ENCODE results near the gene PIK3CG.
"Not testable (repeated sequence)": the region's sequence is repeated elsewhere in the genome, so short reads cannot be mapped to it uniquely, and the experiment has no call there.

PIK3CG gene

DNA sequence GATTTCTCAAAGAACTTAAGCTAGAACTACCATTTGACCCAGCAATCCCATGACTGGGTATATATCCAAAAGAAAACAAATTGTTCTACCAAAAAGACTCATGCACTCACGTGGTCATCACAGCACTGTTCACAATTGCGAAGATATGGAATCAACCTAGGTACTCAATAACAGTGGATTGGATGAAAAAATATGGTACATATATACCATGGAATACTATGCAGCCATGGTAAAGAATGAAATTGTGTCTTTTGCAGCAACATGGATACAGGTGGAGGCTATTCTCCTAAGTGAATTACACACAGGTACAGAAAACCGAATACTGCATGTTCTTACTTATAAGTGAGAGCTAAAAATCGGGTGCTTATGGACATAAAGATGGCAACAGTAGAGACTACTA, 61.8 kb downstream of the PIK3CG start:
- H4K8ac ChIP-seq (ENCODE audit: low read depth, low read length), result no peak overlapping the region
- H3K9ac ChIP-seq (ENCODE audit: low read length), result no peak overlapping the region
- H3K56ac ChIP-seq (ENCODE audit: low read length), result no peak overlapping the region
- no peak overlapping the region for H2BK120ac ChIP-seq (ENCODE audit: low read depth, low read length)
- H3K4ac ChIP-seq (ENCODE audit: low read depth, low read length), result no peak overlapping the region
- no peak overlapping the region for H3K4me3 ChIP-seq (ENCODE audit: low read length)
- H3K36me3 ChIP-seq (ENCODE audit: control insufficient read depth, insufficient read depth, low read length), result no peaks in the 10 kb centered on the region
- H3K4me2 ChIP-seq (ENCODE audit: low read length), result no peak overlapping the region
- H3K79me1 ChIP-seq (ENCODE audit: low read length), result no peaks in the 10 kb centered on the region
- H2BK15ac ChIP-seq (replicated peaks; ENCODE audit: low read depth), result no peak overlapping the region
- H2BK5ac ChIP-seq (ENCODE audit: low read length), result no peak overlapping the region
- no peak overlapping the region for H3K27ac ChIP-seq (ENCODE audit: low read depth, low read length)
- no peak overlapping the region for H4K5ac ChIP-seq (ENCODE audit: low read length)
- H3K4me1 ChIP-seq (ENCODE audit: control insufficient read depth, low read depth, low read length), result no peaks in the 10 kb centered on the region
- WGBS (ENCODE audit: extremely low coverage, insufficient coverage, low lambda C conversion rate), result no CpG with 5 or more reads among the region's 4 CpGs
- no peaks in the 10 kb centered on the region for H3K27me3 ChIP-seq (ENCODE audit: insufficient read depth, low read length, poor library complexity)
- H2AK5ac ChIP-seq (ENCODE audit: low read length), result no peak overlapping the region
- DNase-seq, result no peak
- no peak overlapping the region for H3K23ac ChIP-seq (ENCODE audit: low read length)
- no peaks in the 10 kb centered on the region for H3K79me2 ChIP-seq (ENCODE audit: control insufficient read depth, insufficient read depth, low read length)
- no peak overlapping the region for H3K18ac ChIP-seq (ENCODE audit: low read length)

DNA sequence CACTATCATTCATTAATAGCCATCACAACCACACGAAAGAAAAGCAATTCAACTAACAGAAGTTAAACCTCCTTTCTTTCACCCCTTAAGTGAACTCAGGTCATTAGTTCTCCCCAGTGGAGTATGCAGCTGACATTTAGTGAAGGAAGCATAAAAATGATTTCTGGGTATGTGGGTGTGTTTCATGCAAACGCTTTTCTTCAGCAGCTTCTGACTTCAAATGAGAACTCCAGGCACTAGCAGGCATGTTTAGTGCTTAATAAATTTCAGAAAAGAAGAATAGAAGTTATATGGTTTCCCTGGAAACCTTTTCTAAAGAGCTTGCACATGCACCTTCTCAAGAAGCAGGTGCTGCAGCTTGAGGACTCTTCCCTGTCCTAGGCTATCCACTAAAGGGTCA, 62.5 kb downstream of the PIK3CG start:
- no peak overlapping the region for H2BK120ac ChIP-seq (ENCODE audit: low read depth, low read length)
- no peaks in the 10 kb centered on the region for H3K27me3 ChIP-seq (ENCODE audit: insufficient read depth, low read length, poor library complexity)
- no peak overlapping the region for H4K5ac ChIP-seq (ENCODE audit: low read length)
- no peaks in the 10 kb centered on the region for H3K79me2 ChIP-seq (ENCODE audit: control insufficient read depth, insufficient read depth, low read length)
- H3K4me3 ChIP-seq (ENCODE audit: low read length), result no peak overlapping the region
- H3K23ac ChIP-seq (ENCODE audit: low read length), result no peak overlapping the region
- H3K4ac ChIP-seq (ENCODE audit: low read depth, low read length), result no peak overlapping the region
- no peaks in the 10 kb centered on the region for H3K36me3 ChIP-seq (ENCODE audit: control insufficient read depth, insufficient read depth, low read length)
- H3K9ac ChIP-seq (ENCODE audit: low read length), result no peak overlapping the region
- H3K56ac ChIP-seq (ENCODE audit: low read length), result no peak overlapping the region
- no peak for DNase-seq
- H3K27ac ChIP-seq (ENCODE audit: low read depth, low read length), result no peak overlapping the region
- H3K4me2 ChIP-seq (ENCODE audit: low read length), result no peak overlapping the region
- H3K18ac ChIP-seq (ENCODE audit: low read length), result no peak overlapping the region
- WGBS (ENCODE audit: extremely low coverage, insufficient coverage, low lambda C conversion rate), result no CpG with 5 or more reads among the region's 2 CpGs
- no peak overlapping the region for H2BK5ac ChIP-seq (ENCODE audit: low read length)
- no peak overlapping the region for H2AK5ac ChIP-seq (ENCODE audit: low read length)
- H3K4me1 ChIP-seq (ENCODE audit: control insufficient read depth, low read depth, low read length), result no peaks in the 10 kb centered on the region
- H2BK15ac ChIP-seq (replicated peaks; ENCODE audit: low read depth), result no peak overlapping the region
- no peak overlapping the region for H4K8ac ChIP-seq (ENCODE audit: low read depth, low read length)
- no peaks in the 10 kb centered on the region for H3K79me1 ChIP-seq (ENCODE audit: low read length)

DNA sequence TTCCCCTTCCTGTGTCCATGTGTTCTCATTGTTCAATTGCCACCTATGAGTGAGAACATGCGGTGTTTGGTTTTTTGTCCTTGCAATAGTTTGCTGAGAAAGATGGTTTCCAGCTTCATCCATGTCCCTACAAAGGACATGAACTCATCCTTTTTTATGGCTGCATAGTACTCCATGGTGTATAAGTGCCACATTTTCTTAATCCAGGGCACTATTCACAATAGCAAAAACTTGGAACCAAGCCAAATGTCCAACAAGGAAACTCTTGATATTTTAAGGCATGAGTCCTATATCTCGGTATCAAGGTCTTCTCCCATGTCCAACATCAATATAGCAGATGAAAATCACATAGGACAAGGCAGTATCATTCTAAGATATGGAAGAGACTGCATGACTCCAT, 64.5 kb downstream of the PIK3CG start:
- not testable (repeated sequence) for H2BK5ac ChIP-seq (ENCODE audit: low read length); H3K27me3 ChIP-seq (ENCODE audit: insufficient read depth, low read length, poor library complexity); H3K79me2 ChIP-seq (ENCODE audit: control insufficient read depth, insufficient read depth, low read length); H3K4me3 ChIP-seq (ENCODE audit: low read length); H3K56ac ChIP-seq (ENCODE audit: low read length); H3K79me1 ChIP-seq (ENCODE audit: low read length); H3K9ac ChIP-seq (ENCODE audit: low read length); H3K4me1 ChIP-seq (ENCODE audit: control insufficient read depth, low read depth, low read length); H2BK15ac ChIP-seq (replicated peaks; ENCODE audit: low read depth); H3K4me2 ChIP-seq (ENCODE audit: low read length); DNase-seq; H3K18ac ChIP-seq (ENCODE audit: low read length); H3K27ac ChIP-seq (ENCODE audit: low read depth, low read length); H3K23ac ChIP-seq (ENCODE audit: low read length); H4K8ac ChIP-seq (ENCODE audit: low read depth, low read length); H3K36me3 ChIP-seq (ENCODE audit: control insufficient read depth, insufficient read depth, low read length); H3K4ac ChIP-seq (ENCODE audit: low read depth, low read length); H2BK120ac ChIP-seq (ENCODE audit: low read depth, low read length); H2AK5ac ChIP-seq (ENCODE audit: low read length); H4K5ac ChIP-seq (ENCODE audit: low read length)
- WGBS (ENCODE audit: extremely low coverage, insufficient coverage, low lambda C conversion rate), result no CpG with 5 or more reads among the region's 2 CpGs

DNA sequence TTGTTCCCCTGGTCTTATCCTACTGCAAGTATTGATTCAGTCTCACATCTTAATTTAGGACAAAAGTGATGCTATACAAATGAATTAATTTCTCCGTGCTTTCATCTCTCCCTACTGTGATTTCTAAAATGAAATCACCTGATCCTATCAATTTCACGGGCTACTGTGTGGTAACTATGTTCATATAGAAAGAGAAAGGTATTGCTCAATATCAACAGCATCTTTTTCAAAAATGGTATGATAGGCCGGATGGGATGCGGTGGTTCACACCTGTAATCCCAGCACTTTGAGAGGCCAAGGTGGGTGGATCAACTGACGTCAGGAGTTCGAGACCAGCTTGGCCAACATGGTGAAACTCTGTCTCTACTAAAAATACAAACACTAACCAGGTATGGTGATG, 71.2 kb downstream of the PIK3CG start:
- Histone ChIP-seq H3K4me2 (ENCODE audit: low read length) (no peak overlapping the region), H3K27me3 (ENCODE audit: insufficient read depth, low read length, poor library complexity) (no peaks in the 10 kb centered on the region), H3K56ac (ENCODE audit: low read length) (no peak overlapping the region), H3K4me1 (ENCODE audit: control insufficient read depth, low read depth, low read length) (no peaks in the 10 kb centered on the region), H4K8ac (ENCODE audit: low read depth, low read length) (no peak overlapping the region), H3K27ac (ENCODE audit: low read depth, low read length) (no peak overlapping the region), H2BK5ac (ENCODE audit: low read length) (no peak overlapping the region), H3K23ac (ENCODE audit: low read length) (no peak overlapping the region), H3K79me2 (ENCODE audit: control insufficient read depth, insufficient read depth, low read length) (no peaks in the 10 kb centered on the region), H3K4me3 (ENCODE audit: low read length) (no peak overlapping the region), H2BK15ac (replicated peaks; ENCODE audit: low read depth) (no peak overlapping the region), H2BK120ac (ENCODE audit: low read depth, low read length) (no peak overlapping the region), H3K79me1 (ENCODE audit: low read length) (no peaks in the 10 kb centered on the region), H3K4ac (ENCODE audit: low read depth, low read length) (no peak overlapping the region), H4K5ac (ENCODE audit: low read length) (no peak overlapping the region), H2AK5ac (ENCODE audit: low read length) (no peak overlapping the region), H3K36me3 (ENCODE audit: control insufficient read depth, insufficient read depth, low read length) (no peaks in the 10 kb centered on the region), H3K9ac (ENCODE audit: low read length) (no peak overlapping the region), H3K18ac (ENCODE audit: low read length) (no peak overlapping the region)
- no CpG with 5 or more reads among the region's 6 CpGs for WGBS (ENCODE audit: extremely low coverage, insufficient coverage, low lambda C conversion rate)
- DNase-seq, result no peak

DNA sequence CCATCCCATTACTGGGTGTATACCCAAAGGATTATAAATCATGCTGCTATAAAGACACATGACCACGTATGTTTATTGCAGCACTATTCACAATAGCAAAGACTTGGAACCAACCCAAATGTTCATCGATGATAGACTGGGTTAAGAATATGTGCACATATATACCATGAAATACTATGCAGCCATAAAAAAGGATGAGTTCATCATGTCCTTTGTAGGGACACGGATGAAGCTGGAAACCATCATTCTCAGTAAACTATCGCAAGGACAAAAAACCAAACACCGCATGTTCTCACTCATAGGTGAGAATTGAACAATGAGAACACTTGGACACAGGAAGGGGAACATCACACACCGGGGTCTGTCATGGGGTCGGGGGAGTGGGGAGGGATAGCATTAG, 73.0 kb downstream of the PIK3CG start:
- H2BK15ac ChIP-seq (replicated peaks; ENCODE audit: low read depth); H3K27ac ChIP-seq (ENCODE audit: low read depth, low read length); H3K9ac ChIP-seq (ENCODE audit: low read length); H3K18ac ChIP-seq (ENCODE audit: low read length); H2BK120ac ChIP-seq (ENCODE audit: low read depth, low read length); H3K36me3 ChIP-seq (ENCODE audit: control insufficient read depth, insufficient read depth, low read length); H3K79me2 ChIP-seq (ENCODE audit: control insufficient read depth, insufficient read depth, low read length); H2BK5ac ChIP-seq (ENCODE audit: low read length); H3K4me2 ChIP-seq (ENCODE audit: low read length); H3K56ac ChIP-seq (ENCODE audit: low read length); H2AK5ac ChIP-seq (ENCODE audit: low read length); H3K79me1 ChIP-seq (ENCODE audit: low read length); H3K4ac ChIP-seq (ENCODE audit: low read depth, low read length); H3K4me1 ChIP-seq (ENCODE audit: control insufficient read depth, low read depth, low read length); H3K4me3 ChIP-seq (ENCODE audit: low read length); H4K8ac ChIP-seq (ENCODE audit: low read depth, low read length); DNase-seq; H3K23ac ChIP-seq (ENCODE audit: low read length); H4K5ac ChIP-seq (ENCODE audit: low read length); H3K27me3 ChIP-seq (ENCODE audit: insufficient read depth, low read length, poor library complexity): not testable (repeated sequence)
- WGBS (ENCODE audit: extremely low coverage, insufficient coverage, low lambda C conversion rate), result no CpG with 5 or more reads among the region's 7 CpGs

DNA sequence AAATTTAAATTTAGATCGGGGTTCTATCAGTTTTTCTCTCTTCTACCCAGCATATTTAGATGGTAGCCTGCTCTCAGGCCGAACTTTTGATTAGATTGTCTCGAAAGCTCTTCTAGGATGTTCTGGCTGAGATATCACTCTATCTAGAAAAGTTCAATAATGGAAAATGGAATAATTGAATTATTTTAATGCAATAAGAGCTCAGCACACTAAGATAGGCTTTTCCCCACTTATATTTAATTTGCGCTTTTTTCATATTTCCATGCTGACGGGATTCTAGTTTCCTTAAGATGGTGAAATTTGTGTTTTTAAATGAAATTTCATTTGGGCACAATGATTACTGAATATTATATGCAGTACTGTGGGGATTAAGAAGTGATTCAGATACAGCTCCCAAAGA, 73.7 kb downstream of the PIK3CG start:
- H3K4me2 ChIP-seq (ENCODE audit: low read length), result no peak overlapping the region
- H2BK120ac ChIP-seq (ENCODE audit: low read depth, low read length), result no peak overlapping the region
- DNase-seq, result no peak
- no peak overlapping the region for H2AK5ac ChIP-seq (ENCODE audit: low read length)
- H3K36me3 ChIP-seq (ENCODE audit: control insufficient read depth, insufficient read depth, low read length), result no peaks in the 10 kb centered on the region
- H3K9ac ChIP-seq (ENCODE audit: low read length), result no peak overlapping the region
- no peaks in the 10 kb centered on the region for H3K27me3 ChIP-seq (ENCODE audit: insufficient read depth, low read length, poor library complexity)
- no peak overlapping the region for H3K4me3 ChIP-seq (ENCODE audit: low read length)
- no peaks in the 10 kb centered on the region for H3K79me1 ChIP-seq (ENCODE audit: low read length)
- H4K5ac ChIP-seq (ENCODE audit: low read length), result no peak overlapping the region
- no peak overlapping the region for H4K8ac ChIP-seq (ENCODE audit: low read depth, low read length)
- no peak overlapping the region for H2BK15ac ChIP-seq (replicated peaks; ENCODE audit: low read depth)
- no peak overlapping the region for H3K23ac ChIP-seq (ENCODE audit: low read length)
- no peak overlapping the region for H3K18ac ChIP-seq (ENCODE audit: low read length)
- H3K56ac ChIP-seq (ENCODE audit: low read length), result no peak overlapping the region
- no peak overlapping the region for H2BK5ac ChIP-seq (ENCODE audit: low read length)
- no peaks in the 10 kb centered on the region for H3K79me2 ChIP-seq (ENCODE audit: control insufficient read depth, insufficient read depth, low read length)
- H3K4me1 ChIP-seq (ENCODE audit: control insufficient read depth, low read depth, low read length), result no peaks in the 10 kb centered on the region
- WGBS (ENCODE audit: extremely low coverage, insufficient coverage, low lambda C conversion rate), result no CpG with 5 or more reads among the region's 5 CpGs
- no peak overlapping the region for H3K27ac ChIP-seq (ENCODE audit: low read depth, low read length)
- no peak overlapping the region for H3K4ac ChIP-seq (ENCODE audit: low read depth, low read length)
